Limb (tissue), 2 donors: ENCODE results near the gene ACTG2.
A peak's percentile ranks its signal among the peaks of the same experiment; 100 is the strongest.
"Not testable (repeated sequence)": the region's sequence is repeated elsewhere in the genome, so short reads cannot be mapped to it uniquely, and the experiment has no call there.

Experiments
- DNase-seq, 2 donors: peaks; one replicate each; pipeline ENCODE4 v3.0.0-alpha.2; 2016; ENCODE audit errors: extremely low spot score in 2 of 2

The ACTG2 gene

DNA sequence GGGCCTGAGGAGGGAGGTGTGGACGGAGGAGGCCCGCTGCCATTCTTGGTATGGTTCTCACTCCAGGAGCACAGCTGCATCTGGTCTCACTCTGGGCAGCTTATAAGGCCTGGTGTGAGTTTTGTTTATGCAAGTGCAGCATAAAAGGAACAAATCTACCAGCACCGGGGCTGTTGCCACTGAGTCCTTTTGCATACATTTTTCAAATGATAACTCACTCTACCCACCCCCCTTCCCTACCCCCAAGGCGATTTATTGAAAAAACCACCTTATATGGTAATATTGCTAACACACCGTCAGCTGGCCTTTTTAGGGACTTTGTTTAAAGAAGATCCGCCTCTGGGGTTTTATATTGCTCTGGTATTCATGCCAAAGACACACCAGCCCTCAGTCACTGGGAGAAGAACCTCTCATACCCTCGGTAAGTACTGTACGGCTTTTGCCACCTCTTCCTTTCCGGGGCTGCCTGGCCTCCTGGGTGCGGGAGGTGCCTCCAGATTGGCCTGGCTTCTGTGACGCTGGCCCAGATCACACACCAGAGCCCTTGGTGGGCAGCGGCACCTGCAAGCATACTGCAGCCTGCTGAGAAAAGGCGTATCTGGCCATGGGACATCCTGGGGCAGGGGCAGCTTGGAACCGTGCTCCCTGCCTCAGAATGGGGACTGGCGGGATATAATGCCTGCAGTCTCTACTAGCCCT lies at the start of gene ACTG2:
Gene ACTG2 (plus strand): TSS at position 378 of the 699 bp plus-strand sequence. CDS start 8,304 bp downstream, outside the sequence.
- no peak for DNase-seq

DNA sequence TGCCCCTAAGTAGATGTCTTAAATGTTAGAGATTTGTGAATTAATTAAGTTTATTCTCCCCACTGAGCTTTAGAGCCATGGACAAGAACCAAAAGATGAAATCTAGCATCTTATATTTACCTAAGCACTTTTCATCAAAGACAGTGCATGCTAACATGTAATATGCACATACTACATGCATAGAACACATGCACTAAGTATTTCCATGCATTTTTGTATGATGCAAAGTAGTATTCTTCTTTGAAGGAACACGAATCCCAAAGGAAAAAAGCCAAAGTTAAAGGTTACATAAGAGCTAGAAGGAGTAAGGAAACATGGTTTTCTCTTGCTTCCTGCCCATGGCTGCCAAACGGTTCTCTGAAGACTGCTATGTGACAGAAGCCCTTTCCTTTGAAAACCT lies 48.7 kb upstream of the ACTG2 start:
- DNase-seq: no peak

- no peak for DNase-seq
Observed at GRCh38 chr2:73850009-73850408, 42.8 kb upstream of the ACTG2 start.

DNA sequence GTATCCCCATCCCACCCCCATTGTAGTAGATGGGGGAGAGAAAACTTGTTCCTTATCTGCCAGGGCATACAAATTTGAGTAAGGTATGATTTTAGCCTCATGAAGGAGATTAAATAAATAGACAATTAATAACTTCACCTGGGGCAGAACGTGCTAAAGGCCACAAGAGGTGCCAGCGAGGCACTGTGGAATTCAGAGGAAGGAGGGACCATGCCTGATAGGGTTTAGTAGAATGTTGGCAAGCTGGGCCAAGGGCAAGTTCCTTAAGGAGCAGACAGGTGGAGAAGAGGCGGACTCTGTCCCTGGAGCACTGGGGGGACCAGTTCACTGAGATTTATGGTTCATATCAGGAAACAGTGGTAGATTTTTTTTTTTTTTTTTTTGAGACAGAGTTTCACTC lies 41.5 kb upstream of the ACTG2 start:
- no peak for DNase-seq

GRCh38 chr2:73852020-73852419 lies 40.8 kb upstream of the ACTG2 start:
- DNase-seq: no peak

- no peak for DNase-seq
Observed at GRCh38 chr2:73855526-73855925, 37.3 kb upstream of the ACTG2 start.

GRCh38 chr2:73856214-73856613 lies 36.6 kb upstream of the ACTG2 start:
- no peak for DNase-seq

DNA sequence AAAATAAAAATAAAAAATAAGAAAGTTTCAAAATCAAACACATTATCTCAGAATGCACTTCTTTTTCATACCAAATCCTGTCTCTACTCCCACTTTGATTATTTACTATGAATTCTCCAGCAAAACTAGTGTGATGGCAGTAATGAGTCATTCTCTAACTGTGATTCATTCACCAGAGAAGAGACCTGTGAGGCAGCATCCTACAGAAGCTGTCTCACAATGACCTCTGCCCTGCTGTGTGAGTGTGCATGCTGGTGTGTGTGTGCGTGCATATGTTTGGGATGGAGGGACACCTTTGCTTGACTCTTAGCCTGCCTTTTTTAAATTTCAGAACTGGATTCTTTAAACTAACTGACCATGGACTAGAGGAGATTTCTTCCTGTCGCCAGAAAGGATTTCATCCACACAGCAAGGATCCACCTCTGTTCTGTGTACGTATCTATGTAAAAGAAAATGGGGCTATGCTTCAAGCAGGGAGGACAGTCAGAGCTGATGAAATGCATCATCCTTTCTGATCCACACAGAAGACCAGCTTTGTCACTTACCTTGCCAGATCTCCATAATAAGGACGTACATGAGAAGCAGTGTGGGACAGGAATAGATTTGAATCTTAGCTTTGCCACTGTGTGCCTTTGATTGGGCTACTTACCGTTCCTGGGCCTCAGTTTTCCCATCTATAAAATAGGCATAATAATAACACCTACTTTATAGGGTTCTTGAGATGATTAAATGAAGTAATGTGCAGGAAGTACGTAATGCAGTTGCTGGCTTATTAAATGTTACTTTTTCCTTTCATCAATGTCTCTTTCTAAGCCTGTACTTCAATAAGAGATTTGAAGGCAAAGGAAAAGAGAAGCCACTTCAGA lies 32.9 kb upstream of the ACTG2 start:
- no peak for DNase-seq

DNA sequence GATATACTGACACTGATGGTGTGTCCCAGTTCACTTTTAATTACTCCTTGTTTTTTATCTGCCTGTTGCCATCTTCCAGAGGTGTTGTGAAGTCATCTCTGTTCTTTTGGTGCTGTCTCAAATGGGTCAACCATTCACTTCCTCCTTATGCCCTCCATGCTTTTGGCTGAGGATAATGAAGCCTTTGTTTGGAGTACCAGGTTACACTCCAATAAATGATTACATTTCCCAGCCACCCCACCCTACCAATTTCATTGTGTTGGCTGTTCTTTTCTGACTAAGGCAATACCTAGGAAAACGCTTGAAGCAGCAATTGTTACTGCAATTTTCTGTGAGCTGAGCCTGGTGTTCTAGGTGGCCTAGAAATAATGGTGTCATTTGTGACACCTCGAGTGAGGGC lies 29.8 kb upstream of the ACTG2 start:
- DNase-seq: no peak

- DNase-seq: no peak
Observed at GRCh38 chr2:73868204-73868978, 24.4 kb upstream of the ACTG2 start.

DNA sequence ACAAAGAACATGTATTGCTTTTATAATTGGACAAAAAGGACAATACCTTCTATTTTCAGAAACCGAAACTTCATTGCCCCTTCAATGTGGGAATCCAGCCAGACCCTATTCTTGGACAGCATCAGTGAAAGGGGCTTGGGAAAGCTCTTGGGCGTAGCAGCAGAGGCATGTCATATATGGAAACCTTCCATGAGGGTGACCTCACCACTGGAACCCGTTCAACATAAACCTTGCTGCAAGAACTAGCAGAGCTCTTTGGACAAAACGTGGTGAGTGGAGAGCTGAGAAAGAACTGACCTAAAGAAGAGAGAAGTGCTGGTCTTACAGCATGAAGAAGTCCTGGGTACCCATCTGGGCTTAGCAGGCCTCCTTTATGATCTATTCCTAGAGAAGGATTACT lies 22.7 kb upstream of the ACTG2 start:
- peak; percentile 76 to 77 for DNase-seq

GRCh38 chr2:73877071-73877802 lies 15.6 kb upstream of the ACTG2 start:
- DNase-seq: no peak

- not testable (repeated sequence) for DNase-seq
Observed at GRCh38 chr2:73877984-73878383, 14.8 kb upstream of the ACTG2 start.

- no peak for DNase-seq
Observed at GRCh38 chr2:73885406-73885805, 7.4 kb upstream of the ACTG2 start.

DNA sequence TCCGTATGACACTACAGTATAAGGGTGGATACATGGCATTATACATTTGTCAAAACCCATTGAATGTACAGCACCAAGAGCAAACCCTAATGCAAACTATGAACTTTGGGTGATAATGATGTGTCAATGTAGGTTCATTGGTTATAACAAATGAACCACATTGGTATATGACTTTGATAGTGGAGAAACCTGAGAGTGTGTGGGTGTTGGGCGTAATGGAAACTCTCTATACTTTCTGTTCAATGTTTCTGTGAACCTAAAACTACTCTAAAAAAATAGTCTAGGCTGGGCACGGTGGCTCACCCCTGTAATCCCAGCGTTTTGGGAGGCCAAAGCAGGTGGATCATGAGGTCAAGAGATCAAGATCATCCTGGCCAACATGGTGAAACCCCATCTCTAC lies 6.5 kb upstream of the ACTG2 start:
- no peak for DNase-seq

DNA sequence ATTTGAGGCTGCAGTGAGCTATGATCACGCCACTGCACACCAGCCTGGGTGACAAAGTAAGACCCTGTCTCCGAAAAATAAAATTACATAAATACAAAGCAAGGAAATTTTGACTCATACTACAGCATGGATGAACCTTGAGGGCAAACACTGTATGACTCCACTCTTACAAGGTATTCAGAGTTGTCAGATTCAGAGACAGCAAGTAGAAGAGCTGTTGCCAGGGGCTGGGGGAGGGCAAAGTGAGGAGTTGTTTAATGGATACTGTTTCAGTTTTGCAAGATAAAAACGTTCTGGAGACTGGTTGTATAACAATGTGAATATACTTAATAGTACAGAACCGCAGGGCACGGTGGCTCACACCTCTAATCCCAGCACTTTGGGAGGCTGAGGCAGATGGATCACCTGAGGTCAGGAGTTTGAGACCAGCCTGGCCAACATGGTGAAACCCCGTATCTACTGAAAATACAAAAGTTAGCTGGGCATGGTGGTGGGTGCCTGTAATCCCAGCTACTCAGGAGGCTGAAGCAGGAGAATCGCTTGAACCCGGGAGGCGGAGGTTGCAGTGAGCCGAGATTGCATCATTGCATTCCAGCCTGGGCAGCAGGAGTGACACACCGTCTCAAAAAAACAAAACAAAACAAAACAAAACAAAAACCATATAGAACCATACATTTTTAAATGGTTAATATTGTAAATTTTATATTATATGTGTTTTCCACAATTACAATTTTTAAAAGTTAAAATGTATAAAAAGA lies 5.0 kb upstream of the ACTG2 start:
- DNase-seq: not testable (repeated sequence)

DNA sequence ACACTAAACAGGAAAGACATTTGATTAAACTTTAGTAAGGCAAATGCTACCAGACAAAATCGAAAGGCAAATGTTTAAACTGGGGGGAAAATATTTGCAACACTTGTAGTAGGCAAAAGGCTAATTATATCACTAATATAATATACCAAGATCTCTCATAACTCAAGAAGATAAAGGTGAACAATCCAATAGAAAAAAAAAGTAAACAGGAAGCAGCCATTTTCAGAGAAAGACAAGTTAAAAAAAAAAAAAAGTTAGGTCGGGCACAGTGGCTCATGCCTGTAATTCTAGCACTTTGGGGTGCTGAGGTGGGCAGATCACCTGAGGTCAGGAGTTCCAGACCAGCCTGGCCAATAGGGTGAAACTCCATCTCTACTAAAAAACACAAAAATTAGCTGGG lies 4.4 kb upstream of the ACTG2 start:
- DNase-seq: no peak

- DNase-seq: no peak
Observed at GRCh38 chr2:73889206-73889605, 3.6 kb upstream of the ACTG2 start.

DNA sequence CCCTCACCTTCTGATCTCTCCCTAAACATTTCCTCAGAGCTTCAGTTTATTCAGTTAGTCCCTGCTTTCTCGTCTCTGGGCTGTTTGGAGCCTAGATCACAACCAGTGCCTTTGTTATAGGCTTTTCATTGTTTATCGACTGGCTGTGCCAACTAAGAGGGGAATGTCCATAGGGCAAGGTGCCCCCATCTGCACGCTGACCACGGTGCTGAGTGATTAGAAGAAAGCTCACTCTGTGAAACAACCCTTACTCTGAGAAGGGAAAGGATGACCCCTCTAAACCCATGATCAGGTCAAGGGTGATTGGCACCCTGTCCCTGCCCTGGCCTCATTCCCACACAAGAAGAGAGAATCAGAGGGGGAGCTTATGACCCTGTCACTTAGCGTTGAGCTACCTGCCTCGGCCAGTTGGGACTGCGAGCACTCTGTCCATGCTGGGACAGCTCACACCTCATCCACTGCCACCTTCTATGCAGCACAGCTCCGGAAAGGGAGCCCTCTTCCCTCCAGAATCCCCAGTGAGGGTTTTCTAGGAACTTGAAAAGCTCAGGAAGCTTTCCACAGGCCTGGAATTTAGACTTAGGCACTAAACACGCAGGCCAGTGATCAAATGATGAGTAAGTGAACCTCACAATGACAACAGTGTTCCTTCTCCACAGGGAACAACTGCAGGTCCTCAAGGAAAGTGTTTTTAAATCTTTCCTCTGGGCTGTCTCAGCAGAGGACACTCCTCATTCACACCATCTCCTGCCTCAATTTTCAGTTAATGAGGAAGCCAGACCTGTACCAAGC lies 2.3 kb upstream of the ACTG2 start:
- no peak for DNase-seq
